Thyroid gland (tissue), 4 donors: ENCODE results near the gene CLOCK.

Experiments used
- POLR2A ChIP-seq, 2 donors: fragments of 450-650 bp; IDR thresholded peaks; one replicate each; pipeline ENCODE4 v1.6.1; 2017; ENCODE audit warnings: antibody characterized with exemption in 2 of 2, mild to moderate bottlenecking in 2 of 2, moderate library complexity in 1 of 2
- TF ChIP-seq, protein P1 (sequence below), 6 experiments: fragments of 200-600 bp in 3 of 6; fragments of 450-650 bp in 3 of 6; sonication (generic) in 3 of 6; IDR thresholded peaks; one replicate each; pipeline ENCODE4 v1.5.1; 2016 to 2019; ENCODE audit warnings: antibody characterized with exemption in 6 of 6, mild to moderate bottlenecking in 2 of 6, inconsistent platforms in 1 of 6, moderate library complexity in 1 of 6

GRCh38 chr4:55437823-55438222 is 108.9 kb downstream of the CLOCK start:
- TF ChIP-seq, protein P1, sequence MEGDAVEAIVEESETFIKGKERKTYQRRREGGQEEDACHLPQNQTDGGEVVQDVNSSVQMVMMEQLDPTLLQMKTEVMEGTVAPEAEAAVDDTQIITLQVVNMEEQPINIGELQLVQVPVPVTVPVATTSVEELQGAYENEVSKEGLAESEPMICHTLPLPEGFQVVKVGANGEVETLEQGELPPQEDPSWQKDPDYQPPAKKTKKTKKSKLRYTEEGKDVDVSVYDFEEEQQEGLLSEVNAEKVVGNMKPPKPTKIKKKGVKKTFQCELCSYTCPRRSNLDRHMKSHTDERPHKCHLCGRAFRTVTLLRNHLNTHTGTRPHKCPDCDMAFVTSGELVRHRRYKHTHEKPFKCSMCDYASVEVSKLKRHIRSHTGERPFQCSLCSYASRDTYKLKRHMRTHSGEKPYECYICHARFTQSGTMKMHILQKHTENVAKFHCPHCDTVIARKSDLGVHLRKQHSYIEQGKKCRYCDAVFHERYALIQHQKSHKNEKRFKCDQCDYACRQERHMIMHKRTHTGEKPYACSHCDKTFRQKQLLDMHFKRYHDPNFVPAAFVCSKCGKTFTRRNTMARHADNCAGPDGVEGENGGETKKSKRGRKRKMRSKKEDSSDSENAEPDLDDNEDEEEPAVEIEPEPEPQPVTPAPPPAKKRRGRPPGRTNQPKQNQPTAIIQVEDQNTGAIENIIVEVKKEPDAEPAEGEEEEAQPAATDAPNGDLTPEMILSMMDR (IDR thresholded peaks at IDR 0.05) = no peak
- TF ChIP-seq POLR2A (IDR thresholded peaks at IDR 0.05) = no peak
